ENCODE data around the gene ATRNL1. TPM values are rescaled to one million over a fixed set of nuclear protein-coding genes. Genes with fewer than 3 reads are reported as not detected.

The ATRNL1 gene
- polyA plus RNA-seq, 1 donor from 2014 or later, result 47.8 TPM

DNA sequence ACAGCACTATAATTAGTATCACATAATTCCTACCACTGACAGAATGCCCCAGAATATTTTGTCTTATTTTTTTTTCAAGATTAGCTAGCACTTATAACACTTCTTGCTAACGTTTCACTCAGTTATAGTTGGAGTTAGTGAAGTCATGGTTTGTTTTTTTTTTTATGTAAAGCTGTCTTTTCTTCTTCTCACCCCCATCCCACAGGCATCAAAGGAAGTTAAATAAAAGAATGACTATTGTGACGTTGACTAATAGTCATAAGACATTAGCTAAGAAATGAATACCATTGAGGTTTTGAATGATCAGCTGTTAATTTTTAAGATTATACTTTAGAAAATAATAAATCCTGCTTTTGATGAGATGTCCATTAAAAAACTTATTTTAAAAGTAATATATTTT is 681.6 kb downstream of the ATRNL1 start:
- Histone ChIP-seq H3K9me3 (ENCODE audit: low read length) (no peaks in the 10 kb centered on the region), H3F3A (ENCODE audit: insufficient read depth, low read length, poor library complexity, severe bottlenecking) (no peaks in the 10 kb centered on the region), H3K36me3 (ENCODE audit: insufficient read depth, low read length) (no peaks in the 10 kb centered on the region), H3K9me2 (ENCODE audit: insufficient read depth, low read length) (no peaks in the 10 kb centered on the region), H3K4me2 (ENCODE audit: low read length) (no peak overlapping the region), H3K27ac (ENCODE audit: low read length) (no peak overlapping the region), H2AFZ (ENCODE audit: low read depth, low read length) (no peak overlapping the region), H3K9ac (ENCODE audit: low read length) (no peak overlapping the region), H4K20me1 (ENCODE audit: insufficient read depth) (no peaks in the 10 kb centered on the region), H3K79me2 (replicated peaks; ENCODE audit: insufficient read depth, low read length) (no peaks in the 10 kb centered on the region), H3K4me3 (ENCODE audit: low read length) (no peak overlapping the region), H3K27me3 (ENCODE audit: insufficient read depth, low read depth, low read length) (no peaks in the 10 kb centered on the region)
- TF ChIP-seq POLR2AphosphoS5 (IDR thresholded peaks at IDR 0.05) (no peak), MXI1 (conservative IDR thresholded peaks at IDR 0.05; ENCODE audit: poor library complexity, severe bottlenecking) (no peak), RAD21 (conservative IDR thresholded peaks at IDR 0.05) (no peak), EZH2 (IDR thresholded peaks at IDR 0.05; ENCODE audit: borderline replicate concordance, insufficient read depth, low read length, poor library complexity, severe bottlenecking) (no peak), SMC3 (conservative IDR thresholded peaks at IDR 0.05; ENCODE audit: poor library complexity) (no peak)
- TF ChIP-seq, protein P1, sequence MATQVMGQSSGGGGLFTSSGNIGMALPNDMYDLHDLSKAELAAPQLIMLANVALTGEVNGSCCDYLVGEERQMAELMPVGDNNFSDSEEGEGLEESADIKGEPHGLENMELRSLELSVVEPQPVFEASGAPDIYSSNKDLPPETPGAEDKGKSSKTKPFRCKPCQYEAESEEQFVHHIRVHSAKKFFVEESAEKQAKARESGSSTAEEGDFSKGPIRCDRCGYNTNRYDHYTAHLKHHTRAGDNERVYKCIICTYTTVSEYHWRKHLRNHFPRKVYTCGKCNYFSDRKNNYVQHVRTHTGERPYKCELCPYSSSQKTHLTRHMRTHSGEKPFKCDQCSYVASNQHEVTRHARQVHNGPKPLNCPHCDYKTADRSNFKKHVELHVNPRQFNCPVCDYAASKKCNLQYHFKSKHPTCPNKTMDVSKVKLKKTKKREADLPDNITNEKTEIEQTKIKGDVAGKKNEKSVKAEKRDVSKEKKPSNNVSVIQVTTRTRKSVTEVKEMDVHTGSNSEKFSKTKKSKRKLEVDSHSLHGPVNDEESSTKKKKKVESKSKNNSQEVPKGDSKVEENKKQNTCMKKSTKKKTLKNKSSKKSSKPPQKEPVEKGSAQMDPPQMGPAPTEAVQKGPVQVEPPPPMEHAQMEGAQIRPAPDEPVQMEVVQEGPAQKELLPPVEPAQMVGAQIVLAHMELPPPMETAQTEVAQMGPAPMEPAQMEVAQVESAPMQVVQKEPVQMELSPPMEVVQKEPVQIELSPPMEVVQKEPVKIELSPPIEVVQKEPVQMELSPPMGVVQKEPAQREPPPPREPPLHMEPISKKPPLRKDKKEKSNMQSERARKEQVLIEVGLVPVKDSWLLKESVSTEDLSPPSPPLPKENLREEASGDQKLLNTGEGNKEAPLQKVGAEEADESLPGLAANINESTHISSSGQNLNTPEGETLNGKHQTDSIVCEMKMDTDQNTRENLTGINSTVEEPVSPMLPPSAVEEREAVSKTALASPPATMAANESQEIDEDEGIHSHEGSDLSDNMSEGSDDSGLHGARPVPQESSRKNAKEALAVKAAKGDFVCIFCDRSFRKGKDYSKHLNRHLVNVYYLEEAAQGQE (IDR thresholded peaks at IDR 0.05; ENCODE audit: borderline replicate concordance), result no peak

DNA sequence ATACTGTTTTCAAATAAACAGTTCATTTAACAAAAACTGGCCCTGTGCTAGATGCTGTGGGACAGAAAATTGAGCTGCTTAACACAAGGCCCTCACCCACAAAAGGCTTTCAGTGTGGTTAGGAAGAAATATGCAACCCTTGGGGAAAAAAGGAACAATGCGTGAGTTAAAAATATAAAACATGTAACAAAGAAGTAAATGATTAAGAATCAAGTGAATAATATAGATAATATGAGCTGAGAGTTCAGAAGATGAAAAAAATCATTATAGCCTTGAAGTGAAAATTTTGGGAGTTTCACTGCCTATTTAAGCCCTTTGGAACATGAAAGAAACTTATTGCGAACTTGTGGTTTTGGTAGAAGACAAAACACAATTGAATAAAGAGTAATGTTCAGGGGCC is 684.5 kb downstream of the ATRNL1 start:
- Histone ChIP-seq H4K20me1 (ENCODE audit: insufficient read depth) (no peaks in the 10 kb centered on the region), H3K9me2 (ENCODE audit: insufficient read depth, low read length) (no peaks in the 10 kb centered on the region), H2AFZ (ENCODE audit: low read depth, low read length) (no peak overlapping the region), H3K4me3 (ENCODE audit: low read length) (no peak overlapping the region), H3F3A (ENCODE audit: insufficient read depth, low read length, poor library complexity, severe bottlenecking) (no peaks in the 10 kb centered on the region), H3K4me2 (ENCODE audit: low read length) (no peak overlapping the region), H3K79me2 (replicated peaks; ENCODE audit: insufficient read depth, low read length) (no peaks in the 10 kb centered on the region), H3K9ac (ENCODE audit: low read length) (no peak overlapping the region), H3K36me3 (ENCODE audit: insufficient read depth, low read length) (no peaks in the 10 kb centered on the region), H3K27ac (ENCODE audit: low read length) (no peak overlapping the region), H3K9me3 (ENCODE audit: low read length) (no peaks in the 10 kb centered on the region), H3K27me3 (ENCODE audit: insufficient read depth, low read depth, low read length) (no peaks in the 10 kb centered on the region)
- TF ChIP-seq EZH2 (IDR thresholded peaks at IDR 0.05; ENCODE audit: borderline replicate concordance, insufficient read depth, low read length, poor library complexity, severe bottlenecking) (no peak), RAD21 (conservative IDR thresholded peaks at IDR 0.05) (no peak), TAF1 (IDR thresholded peaks at IDR 0.05; ENCODE audit: low read depth) (no peak), EP300 (conservative IDR thresholded peaks at IDR 0.05; ENCODE audit: poor library complexity, severe bottlenecking) (no peak), MXI1 (conservative IDR thresholded peaks at IDR 0.05; ENCODE audit: poor library complexity, severe bottlenecking) (no peak), SMC3 (conservative IDR thresholded peaks at IDR 0.05; ENCODE audit: poor library complexity) (no peak), POLR2AphosphoS5 (IDR thresholded peaks at IDR 0.05) (no peak)
- TF ChIP-seq, protein P1 (IDR thresholded peaks at IDR 0.05; ENCODE audit: borderline replicate concordance), result no peak
- TF ChIP-seq, protein P2, sequence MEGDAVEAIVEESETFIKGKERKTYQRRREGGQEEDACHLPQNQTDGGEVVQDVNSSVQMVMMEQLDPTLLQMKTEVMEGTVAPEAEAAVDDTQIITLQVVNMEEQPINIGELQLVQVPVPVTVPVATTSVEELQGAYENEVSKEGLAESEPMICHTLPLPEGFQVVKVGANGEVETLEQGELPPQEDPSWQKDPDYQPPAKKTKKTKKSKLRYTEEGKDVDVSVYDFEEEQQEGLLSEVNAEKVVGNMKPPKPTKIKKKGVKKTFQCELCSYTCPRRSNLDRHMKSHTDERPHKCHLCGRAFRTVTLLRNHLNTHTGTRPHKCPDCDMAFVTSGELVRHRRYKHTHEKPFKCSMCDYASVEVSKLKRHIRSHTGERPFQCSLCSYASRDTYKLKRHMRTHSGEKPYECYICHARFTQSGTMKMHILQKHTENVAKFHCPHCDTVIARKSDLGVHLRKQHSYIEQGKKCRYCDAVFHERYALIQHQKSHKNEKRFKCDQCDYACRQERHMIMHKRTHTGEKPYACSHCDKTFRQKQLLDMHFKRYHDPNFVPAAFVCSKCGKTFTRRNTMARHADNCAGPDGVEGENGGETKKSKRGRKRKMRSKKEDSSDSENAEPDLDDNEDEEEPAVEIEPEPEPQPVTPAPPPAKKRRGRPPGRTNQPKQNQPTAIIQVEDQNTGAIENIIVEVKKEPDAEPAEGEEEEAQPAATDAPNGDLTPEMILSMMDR (IDR thresholded peaks at IDR 0.05; ENCODE audit: poor library complexity, severe bottlenecking), result no peak
